DOHH2 (cell line): ENCODE results near the gene IQSEC3.

ENCODE experiments used
- CTCF ChIP-seq: fragments of 200-600 bp; sonication (generic); IDR thresholded peaks from one replicate; pipeline ENCODE4 v1.5.1; 2014; ENCODE audit warnings: antibody characterized with exemption, mild to moderate bottlenecking, low read depth, low read length; ENCODE audit not compliant: poor library complexity, severe bottlenecking
- EZH2phosphoT487 ChIP-seq: fragments of 200-600 bp; sonication (generic); IDR thresholded peaks from 2 replicates; pipeline ENCODE4 v1.6.1; 2017; ENCODE audit warnings: borderline replicate concordance, mild to moderate bottlenecking, antibody characterized with exemption, low read length, moderate library complexity, mixed read lengths

- TF ChIP-seq CTCF (no peak), EZH2phosphoT487 (no peak)
Measured at GRCh38 chr12:165862-166368, 99.3 kb downstream of the IQSEC3 start.
